Pons (tissue), 1 donor: Measurements from ENCODE around the gene EHMT1.
"Not testable (repeated sequence)": the region's sequence is repeated elsewhere in the genome, so short reads cannot be mapped to it uniquely, and the experiment has no call there.

ENCODE experiments used
- DNase-seq: peaks from one replicate; pipeline ENCODE4 v3.0.0-alpha.2; 2016; ENCODE audit warnings: low spot score

The EHMT1 gene

DNA sequence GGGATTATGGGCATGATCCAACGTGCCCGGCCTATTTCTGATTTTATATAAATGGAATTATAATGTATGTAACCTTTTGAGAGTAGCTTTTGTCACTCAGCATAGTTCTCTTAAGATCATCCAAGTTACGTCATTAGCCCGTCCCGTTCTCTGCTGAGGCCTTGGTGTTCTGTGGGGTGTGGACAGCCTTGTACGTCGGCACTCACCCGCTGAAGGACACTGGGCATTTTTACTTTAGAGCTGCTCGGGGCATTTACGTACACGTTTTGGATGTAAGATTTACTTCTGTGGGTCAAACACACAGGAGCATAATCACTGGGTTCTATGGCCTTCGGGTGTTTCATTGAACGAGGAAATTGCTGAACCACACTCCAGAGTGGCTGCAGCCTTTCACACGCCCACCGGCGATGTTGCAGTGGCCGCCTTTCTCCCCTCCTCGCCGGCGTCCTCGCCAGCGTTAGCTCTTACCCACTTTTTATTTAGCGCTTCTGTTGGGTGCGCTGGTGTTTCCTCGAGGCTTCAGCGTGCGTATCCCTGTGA lies 101.8 kb downstream of the EHMT1 start:
- DNase-seq = no peak

DNA sequence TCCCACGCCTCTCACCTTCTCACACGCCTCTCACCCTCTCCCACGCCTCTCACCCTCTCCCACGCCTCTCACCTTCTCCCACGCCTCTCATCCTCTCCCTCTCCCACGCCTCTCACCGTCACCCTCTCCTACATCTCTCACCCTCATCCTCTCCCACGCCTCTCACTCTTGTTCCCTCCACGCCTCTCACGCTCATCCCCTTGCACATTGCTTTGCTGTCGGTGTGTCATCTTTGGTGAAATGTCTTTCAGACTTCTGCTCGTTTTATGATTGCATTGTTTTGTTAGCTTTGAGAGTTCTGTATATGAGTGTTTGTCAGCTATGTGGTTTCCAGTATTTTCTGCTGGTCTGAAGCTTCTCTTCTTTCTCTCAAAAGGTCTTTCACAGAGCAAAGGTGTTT lies 102.7 kb downstream of the EHMT1 start:
- no peak for DNase-seq

DNA sequence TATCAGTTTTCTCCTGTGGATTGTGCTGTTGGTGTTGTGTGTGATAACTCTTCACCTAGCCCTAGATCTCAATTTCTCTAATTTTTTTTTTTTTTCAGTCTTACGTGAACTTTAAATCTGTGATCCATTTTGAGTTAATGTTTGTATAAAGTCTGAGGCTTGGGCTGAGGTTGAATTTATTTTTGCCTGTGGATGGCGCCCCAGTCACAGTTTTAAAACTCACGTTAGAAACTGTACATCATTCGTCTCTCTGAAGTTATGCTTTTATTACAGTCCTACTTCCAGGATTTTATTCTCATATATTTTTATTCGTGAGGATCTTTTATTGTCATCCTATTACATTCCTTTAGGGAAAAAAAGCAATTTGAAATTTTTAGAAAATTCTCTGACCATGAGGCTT lies 103.1 kb downstream of the EHMT1 start:
- no peak for DNase-seq

DNA sequence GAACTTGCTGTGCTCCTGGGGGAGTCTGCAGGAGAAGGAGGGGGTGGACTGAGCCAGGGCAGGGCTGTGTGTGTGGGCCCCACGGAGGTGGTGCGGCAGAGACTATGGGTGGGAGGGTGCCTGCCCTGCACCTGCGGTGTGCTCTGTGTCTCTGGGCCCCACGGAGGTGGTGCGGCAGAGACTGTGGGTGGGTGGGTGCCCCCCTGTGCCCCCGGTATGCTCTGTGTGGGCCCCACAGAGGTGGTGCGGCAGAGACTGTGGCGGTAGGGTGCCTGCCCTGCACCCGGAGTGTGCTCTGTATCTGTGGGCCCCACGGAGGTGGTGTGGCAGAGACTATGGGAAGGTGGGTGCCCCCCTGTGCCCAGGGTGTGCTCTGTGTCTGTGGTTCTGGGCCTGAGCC lies 103.7 kb downstream of the EHMT1 start:
- no peak for DNase-seq

DNA sequence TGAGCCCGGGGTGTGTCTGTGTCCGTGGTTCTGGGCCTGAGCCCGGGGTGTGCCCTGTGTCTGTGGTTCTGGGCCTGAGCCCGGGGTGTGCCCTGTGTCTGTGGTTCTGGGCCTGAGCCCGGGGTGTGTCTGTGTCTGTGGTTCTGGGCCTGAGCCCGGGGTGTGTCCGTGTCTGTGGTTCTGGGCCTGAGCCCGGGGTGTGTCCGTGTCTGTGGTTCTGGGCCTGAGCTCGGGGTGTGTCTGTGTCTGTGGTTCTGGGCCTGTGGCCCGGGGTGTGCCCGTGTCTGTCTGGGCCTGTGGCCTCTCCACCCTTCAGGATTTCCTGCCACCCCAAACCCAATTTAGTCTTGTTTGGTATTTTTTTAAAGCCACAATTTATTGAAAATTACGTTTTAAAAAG lies 104.6 kb downstream of the EHMT1 start:
- DNase-seq = not testable (repeated sequence)

DNA sequence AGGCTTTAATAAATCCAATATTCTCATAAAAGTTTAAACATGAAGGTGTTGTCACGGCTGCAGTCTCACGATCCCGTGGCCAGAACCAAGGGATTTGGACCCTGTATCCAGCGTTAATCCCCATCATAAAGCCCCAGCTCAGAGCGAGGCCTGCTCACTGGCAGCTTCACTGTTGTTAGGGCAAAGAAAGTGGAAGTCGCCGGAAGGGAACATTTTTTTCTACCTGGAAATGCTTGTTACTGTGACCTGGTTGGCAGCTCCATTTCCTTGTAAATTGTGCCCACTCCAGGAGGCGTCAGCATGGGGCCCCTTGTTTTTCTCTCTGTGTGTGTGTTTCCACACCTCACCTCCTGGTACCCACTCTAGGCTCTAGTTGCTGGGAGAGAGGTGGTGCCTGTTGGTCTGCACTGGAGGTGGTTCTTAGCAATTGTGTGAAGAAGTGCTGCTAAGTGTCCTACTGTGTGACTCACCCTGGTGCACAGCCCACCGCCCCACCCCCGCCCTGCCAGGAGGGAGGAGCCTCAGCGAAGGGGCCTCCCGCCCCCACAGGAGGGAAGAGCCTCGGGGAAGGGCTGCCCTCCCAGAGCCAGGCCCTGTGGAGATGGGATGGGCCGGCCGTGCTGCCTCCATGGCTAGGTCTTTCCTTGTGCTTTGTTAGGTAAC lies 105.1 kb downstream of the EHMT1 start:
- no peak for DNase-seq

DNA sequence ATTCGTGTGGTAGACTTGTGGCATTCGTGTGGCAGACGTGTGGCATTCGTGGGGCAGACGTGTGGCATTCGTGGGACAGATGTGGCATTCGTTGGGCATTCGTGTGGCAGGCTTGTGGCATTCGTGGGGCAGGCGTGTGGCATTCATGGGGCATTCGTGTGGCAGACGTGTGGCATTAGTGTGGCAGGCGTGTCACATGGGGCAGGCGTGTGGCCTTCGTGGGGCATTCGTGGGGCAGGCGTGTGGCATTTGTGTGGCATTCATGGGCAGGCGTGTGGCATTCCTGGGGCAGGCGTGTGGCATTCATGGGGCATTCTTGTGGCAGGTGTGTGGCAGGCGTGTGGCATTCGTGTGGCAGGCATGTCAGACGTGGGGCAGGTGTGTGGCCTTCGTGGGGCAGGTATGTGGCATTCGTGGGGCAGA lies 106.0 kb downstream of the EHMT1 start:
- DNase-seq = no peak

DNA sequence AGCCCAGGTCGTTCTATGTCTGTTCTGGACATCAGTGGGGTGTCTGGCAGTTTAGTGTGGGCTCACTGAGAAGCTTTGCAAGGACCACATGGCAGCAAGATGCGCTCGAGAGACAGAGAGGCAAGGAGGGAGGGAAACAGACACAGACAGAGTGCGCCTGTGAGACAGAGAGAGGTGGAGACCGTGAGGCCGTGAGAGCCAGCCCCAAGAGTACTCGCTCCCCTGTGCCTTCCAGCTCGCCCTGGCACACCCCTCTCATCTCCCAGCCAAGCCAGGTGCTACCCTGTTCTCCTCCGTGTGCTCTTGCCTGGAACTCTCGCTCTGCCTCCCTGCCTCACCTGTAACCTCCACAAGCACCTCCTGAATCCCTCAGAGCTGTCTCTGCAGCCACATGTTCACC lies 106.8 kb downstream of the EHMT1 start:
- DNase-seq = no peak

DNA sequence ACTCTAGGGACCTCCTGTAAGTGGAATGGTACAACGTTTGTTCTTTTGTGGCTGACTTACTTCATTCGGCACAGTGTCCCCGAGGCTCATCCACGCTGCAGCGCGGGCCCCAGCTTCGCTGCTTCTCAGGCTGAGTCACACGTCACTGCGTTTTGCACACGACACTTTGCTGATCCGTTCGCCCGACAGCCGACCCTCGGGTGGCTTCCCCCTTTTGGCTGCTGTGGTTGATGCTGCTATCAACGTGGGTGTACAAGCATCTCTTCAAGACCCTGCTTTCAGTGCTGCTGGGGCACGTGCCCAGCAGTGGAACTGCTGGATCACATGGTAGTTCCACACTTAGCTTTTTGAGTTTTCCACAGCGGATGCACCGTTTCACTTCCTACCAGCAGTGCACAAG lies 107.5 kb downstream of the EHMT1 start:
- DNase-seq = not testable (repeated sequence)

DNA sequence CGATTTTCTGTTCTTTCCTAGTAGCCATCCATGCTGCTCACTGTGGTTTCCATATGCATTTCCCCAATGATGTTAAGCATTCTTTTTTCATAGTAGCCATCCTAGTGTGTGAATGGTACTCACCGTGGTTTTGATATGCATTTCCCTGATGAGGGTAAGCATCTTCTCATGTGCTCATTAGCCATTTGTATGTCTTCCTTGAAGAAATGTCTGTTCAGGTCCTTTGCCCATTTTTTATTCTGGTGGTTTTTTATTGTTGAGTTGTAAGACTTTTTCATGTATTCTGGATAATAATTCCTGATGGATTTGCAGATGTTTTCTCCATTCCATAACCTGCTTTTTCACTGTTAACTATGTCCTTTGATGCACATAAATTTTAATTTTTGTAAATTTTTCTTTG lies 108.0 kb downstream of the EHMT1 start:
- DNase-seq = no peak

DNA sequence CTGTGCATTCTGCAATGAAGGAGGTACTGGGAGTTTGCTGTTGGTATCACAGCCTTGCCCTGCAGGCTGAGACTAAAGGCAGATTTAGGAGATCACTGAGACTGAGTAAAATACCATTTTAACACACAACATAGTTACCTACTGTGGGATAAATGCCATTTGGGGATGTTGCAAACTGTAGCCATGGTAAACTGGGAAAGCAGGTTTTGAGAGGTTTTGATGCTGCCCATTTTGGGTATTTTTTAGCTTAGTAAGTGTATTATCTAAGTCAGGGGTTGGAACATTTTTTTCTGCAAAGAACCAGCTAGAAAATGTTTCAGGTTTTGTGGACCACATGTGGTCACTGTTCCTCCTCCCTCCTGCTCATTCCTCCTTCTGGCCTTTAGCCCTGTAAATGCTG lies 108.9 kb downstream of the EHMT1 start:
- DNase-seq = no peak

DNA sequence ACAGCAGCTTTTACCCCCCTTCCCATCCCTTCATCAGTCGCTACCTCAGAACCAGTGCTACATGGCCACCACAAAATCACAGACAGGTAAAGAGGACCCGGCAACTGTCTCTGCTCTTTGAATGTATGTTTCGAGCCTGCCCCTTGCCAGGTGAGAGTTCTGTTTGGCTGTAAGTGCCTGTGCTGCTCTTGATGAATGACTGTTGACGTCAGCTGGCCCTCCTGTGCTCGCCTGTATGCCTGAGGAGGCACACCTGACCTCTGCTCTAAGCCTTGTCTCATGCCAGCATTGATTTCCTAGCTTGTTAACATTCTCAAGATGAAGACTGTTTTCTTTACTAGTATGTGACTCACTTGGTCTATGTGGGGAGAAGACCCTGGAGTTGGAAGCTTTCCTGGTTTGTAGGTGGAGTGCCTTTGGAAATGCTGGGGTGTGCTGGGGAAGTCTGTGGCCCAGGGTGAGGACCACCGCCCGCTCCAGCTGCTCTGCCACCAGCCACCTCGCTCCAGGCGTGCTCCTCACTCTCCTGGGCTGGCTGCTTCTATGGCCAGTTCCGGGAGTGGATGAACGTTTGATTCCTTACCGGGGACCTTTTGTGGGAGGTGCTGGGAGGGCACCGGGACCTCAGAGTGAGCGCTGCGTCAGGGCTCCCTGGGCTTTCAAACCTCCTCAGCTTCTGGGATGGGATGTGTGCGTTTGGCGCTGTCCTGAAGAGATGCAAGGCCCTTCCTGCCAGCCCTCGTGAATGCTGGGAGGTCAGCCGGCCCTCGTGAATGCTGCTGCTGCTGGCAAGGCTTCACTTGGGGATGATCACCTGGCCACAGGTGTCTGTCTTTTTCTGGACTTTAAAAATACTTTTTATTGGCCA lies 109.9 kb downstream of the EHMT1 start:
- no peak for DNase-seq

DNA sequence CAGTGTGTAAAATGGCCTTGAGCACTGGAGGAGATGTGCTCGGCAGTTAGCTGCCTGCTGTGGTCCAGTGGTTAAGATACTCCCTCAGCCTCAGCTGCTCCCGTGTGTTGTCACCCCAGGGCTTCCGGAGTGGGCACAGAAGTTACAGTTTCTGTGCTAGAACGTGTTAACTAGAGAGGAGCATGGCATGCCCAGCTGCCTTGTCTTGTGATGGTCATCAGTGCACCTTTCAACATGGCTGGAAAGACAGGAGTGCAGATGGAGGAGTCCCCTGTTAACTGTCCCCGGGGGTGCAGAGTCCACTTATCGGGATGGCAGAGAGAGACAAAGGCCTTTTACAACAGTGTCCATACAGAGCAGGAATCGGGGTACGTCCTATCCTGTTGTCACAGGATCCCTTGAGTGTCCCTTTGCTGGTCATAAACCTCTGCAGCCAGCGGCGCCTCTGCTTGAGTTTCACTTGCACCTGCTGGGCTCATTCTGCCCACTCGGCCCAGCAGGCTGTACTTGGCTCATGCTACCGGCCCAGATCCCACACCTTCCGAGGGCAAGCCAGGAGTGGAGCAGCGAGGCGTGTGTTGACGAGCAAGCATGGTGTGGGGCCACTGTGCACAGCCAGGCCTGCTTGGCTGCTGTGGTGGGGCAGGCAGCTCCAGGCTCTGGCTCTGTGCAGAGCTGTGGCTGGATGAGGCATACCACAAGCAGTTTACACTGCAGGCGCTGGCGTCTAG lies 112.6 kb downstream of the EHMT1 start:
- DNase-seq = no peak

DNA sequence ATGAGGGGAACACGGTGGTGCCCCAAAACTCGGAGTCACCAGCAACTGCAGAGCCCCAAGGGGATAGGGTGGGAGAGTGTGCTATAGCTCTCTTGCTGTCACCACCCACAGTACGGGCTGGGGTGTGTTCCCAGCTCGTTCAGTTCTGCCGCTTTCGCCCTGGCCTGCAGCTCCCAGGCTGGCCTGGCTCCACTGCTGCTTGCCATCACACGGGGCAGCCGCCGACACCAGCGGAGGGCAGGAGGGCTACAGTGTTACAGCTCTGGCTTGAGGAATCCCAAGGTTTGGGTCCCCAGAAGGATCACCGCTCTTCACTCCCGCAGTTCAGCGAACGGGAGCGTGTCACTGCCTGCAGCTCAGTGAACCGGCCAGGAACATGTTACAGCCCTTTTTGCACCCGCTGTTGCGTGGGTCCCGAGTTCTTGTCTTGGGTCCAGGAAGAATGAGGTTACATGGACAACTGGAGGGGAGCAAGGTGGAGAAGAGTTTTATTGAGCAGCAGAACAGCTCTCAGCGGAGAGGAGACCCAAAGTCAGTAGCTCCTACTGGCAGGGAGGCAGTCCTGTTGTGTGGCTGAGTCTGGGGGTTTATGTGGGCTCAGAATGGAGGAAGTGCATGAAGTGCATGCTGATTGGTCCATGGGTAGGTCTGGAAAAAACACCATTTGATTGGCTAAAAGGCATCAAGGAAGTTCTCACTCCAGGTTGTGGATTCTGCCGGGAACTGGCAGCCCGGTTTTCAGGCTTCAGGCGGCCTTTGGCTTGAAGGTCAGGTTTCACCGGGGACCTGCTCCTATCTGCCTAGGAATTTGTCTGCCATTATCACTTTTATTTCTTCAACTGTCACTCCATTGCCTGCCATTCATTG lies 113.4 kb downstream of the EHMT1 start:
- DNase-seq = no peak

DNA sequence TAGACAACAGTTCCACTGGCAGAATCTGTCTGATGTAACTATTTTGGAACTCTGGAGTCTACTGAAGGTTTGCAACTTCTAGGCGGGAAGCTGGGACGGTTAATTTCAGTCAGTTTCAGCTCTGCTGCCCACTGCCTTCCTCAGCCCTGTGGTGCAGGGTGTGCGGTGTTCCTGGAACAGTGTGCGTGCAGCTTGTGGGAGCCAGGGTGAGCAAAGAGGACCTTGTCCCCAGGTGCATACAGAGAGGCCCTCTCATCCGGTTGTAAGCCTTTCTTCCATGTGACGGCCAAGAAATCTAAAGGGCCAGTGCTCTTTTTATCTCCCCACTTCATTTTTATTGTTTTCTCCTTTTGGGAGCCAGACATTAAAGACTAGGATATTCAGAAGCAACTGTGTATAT lies 114.6 kb downstream of the EHMT1 start:
- no peak for DNase-seq

DNA sequence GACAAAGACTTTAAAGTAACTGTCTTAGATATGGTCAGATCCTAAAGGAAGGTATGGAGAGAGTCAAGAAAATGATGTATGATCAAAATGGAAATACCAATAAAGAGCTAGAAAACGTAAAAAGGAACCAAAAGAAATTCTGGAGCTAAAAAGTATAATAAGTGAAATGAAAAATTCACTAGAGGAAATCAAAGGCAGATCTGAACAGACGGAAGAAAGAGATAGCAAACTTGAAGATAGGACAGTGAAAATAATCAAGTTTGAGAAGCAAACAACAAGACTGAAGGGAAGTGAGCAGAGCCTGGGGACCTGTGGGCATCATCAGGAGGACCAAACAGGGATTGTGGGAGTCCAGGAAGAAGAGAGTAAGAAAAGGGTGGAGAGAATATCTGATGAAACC lies 115.4 kb downstream of the EHMT1 start:
- DNase-seq = no peak

DNA sequence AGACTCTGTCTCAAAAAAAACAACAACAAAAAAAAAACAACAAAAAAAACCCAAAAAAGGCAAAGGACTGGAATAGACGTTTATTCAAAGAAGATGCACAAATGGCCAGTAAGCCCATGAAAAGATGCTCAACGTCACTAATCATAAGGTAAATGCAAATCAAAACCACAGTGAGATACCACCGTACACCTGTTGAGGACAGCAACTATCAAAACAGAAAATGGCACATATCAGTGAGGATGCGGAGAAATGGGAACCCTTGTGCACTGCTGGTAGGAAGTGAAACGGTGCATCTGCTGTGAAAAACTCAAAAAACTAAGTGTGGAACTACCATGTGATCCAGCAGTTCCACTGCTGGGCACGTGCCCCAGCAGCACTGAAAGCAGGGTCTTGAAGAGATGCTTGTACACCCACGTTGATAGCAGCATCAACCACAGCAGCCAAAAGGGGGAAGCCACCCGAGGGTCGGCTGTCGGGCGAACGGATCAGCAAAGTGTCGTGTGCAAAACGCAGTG lies 119.4 kb downstream of the EHMT1 start:
- DNase-seq = not testable (repeated sequence)

DNA sequence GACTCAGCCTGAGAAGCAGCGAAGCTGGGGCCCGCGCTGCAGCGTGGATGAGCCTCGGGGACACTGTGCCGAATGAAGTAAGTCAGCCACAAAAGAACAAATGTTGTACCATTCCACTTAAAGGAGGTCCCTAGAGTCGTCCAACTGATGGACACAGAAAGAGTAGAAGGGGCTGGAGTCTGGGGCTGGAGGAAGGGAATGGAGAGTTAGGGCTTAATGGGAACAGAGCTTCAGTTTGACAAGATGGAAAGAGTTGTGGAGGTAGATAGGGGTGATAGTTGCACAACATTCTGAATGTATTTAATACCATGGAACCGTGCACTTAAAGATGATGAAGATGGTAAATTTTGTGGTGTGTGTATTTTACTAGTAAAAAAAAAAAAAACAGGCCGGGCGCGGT lies 119.9 kb downstream of the EHMT1 start:
- no peak for DNase-seq

DNA sequence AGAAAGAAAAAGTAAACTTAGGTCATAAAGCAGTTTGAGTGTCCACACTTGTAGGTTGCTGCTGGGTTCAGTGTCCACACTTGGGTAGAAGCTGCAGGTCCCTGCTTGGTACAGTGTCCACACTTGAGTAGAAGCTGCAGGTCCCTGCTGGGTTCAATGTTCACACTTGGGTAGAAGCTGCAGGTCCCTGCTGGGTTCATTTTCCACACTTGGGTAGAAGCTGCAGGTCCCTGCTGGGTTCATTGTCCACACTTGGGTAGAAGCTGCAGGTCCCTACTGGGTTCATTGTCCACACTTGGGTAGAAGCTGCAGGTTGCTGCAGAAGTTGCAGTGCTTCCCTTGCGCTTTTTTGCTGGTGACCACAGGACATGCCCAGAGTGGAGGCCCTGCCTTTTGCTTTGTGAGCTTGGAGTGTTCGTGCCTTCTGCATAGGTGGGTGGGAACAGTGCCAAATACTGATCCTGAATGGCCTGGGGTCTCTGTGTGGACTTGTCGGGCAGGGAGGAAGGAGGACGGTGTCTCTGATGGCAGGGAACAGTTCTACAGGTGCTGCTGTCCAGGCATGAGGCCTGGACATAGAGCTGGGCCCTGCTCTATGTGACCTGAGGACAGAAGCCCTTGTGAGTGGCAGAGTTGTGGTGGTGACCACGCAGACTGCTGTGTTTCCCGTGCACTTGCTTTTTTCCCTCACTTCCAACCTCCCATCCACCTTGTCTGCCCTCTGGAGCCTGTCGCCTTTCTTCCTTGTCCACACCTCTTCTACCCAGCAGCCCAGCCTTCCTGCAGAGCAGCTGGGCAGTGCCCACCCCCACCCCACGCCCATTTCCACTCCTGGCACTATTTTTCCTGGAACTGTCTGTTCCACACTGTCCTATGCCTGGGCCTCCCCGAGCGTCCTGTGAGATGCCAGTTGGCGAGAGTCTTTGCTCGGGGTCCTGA lies 120.8 kb downstream of the EHMT1 start:
- DNase-seq = no peak

DNA sequence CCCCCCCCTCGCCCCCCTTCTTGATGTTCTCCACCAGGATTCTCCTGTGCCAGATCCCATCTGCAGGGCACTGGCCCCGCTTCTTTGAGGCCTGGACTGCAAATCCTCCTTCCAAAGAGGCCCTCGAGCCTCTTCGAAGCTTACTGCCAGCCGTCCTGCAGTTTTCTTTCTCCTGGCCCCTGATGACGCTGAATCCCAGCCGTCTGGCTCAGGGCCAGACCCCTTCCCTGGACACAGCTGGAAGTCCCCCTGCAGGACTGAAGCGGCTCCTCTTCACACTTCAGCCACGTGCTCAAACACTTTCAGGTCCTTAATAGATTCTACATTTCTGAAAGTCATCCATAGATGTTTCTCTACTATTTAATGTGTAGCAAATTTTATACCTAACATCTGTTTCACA lies 121.5 kb downstream of the EHMT1 start:
- no peak for DNase-seq
